SW 1271 (cell line): ENCODE measurements around the gene PAFAH2.
A peak's percentile ranks its signal among the peaks of the same experiment; 100 is the strongest.

Experiments
- DNase-seq, 2 experiments: peaks; one replicate each; lab custom pipeline; 2025; lab: John Stamatoyannopoulos, UW

The PAFAH2 gene

GRCh38 chr1:25997828-25998761, at the start of gene PAFAH2:
Gene PAFAH2, minus strand, starts transcription at chr1:25998063. Its CDS starts 7,247 bp downstream, at chr1:25990816.
- peak; percentile 91 to 98 for DNase-seq

GRCh38 chr1:26047278-26047874, 49.5 kb upstream of the PAFAH2 start:
- no peak for DNase-seq

DNA sequence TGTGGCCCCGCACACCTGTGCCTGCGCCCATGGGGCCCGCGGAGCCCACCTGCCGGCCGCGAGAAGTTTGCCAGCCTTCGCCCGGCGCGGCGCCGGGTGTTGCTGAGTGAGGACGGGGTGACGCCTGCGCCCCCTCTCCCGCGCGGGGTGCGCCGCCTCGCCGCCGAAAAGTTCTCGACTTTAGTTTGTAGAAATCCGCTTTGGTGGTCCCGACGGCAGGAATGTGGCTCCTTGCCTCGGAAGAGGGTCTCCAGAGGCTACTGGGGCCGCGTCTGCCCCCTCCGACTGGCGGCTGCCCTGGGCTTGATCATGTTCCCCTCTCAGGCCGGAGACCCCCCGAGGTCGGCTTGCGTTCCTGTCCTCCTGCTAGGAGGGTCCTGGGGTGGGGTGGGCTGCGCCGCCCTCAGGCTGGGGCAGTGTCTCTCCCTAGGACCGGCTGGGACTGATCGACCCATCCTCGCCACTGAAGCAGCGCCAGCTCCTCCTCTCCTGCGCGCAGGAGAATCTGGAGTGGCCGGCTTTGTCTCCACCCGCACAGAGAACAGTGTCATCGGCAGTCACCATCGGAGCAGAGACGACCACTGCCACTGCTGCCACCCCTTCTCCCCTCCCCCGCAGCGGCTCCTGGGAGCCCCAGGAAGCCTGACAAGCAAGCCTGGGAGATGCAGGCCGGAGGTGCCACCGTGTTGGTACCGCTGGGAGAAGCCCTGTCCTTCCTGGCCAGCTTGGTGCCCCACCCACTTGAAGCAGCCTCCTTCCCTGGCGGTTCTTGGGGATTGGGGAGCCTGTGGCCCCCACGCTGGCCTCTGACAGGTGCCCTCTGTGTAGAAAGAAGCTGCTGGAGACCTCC, 48.6 kb upstream of the PAFAH2 start:
- DNase-seq, result no peak

DNA sequence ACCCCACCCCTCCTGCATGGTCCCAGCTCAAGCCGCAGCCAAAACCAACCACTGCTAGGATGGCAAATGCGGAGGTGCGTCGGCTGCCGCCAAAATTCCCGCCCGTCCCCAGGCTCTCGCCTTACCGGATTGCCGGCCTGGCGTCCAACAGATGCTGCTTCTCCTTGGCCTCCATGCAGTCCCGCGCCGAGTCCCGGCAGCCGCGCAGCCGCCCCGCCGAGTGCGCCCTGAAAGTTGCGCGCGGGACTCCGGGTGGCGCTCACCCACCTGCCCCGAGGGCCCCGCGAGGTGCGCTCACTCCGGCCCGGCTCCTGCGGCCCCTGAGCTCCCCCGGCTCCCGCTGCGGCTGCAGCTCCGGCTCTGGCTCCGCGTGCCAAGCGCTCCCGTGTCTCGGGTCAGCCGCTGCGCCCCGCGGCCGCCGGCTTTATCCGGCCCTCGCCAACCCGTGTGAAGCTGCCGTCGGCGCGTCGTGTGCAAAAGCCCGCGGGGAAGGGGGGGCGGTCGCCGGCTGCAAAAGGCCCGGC, 47.9 kb upstream of the PAFAH2 start, which contains the start of gene SLC30A2:
TSS of gene SLC30A2 (minus strand) at position 397 of the 524 bp plus-strand sequence. CDS start at position 175, 222 bp downstream.
- DNase-seq, result no peak

GRCh38 chr1:26044971-26045721, 47.3 kb upstream of the PAFAH2 start:
- no peak for DNase-seq

DNA sequence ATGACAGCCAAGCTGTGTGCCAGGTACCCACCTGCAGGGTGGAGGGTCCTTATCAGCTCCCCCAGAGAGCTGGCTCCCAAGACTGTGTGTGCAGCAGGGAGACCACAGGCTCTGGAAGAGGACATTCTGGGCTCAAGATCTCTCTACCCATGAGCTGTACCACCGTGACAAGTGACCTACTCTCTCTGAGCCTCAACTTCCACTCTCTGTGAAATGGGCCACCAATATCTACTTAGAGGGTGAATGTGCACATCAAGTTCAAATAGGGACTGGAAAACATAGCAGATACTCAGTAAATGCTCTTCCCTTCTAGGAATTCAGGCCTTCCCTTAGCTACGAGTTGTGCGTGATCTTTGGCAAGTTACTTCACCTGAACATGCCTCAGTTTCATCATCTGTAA, 46.6 kb upstream of the PAFAH2 start:
- DNase-seq, result no peak

DNA sequence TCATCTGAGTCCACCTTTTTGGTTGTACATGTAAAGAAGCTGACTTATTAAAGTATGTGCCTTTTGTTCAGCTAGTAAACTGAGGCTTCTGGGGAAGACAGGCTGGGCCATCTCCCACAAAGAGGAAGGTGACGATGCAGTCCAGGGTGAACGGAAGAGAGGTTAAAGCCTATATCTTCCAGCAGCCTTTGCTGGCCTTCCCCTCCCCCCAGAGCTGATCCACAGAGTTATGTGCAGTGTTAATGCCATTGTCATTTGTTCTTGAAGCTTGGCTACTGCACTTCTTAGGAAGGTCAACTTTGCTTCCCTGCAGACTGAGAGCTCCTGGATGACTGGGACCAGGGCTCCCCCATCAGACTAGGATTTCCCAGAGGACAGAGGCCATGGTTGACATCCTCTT, 45.9 kb upstream of the PAFAH2 start:
- no peak for DNase-seq

DNA sequence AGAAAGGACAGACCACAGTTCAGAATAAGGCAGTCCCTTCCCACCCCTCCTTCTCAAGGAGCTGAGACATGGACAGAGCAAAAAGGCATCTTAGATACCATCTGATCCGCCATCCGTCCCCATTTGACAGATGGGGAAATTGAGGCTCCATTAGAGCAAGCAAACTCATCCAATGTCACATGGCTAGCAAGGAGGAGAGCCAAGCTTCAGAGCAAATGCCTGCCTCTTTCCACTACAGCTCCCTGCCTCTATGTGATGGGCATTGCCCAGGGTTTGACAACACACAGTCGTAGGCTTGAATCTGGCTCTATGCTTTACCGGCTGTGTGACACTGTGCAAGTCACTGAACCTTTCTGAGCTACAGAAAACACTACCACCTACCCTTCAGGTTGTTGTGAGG, 44.1 kb upstream of the PAFAH2 start:
- no peak for DNase-seq

DNA sequence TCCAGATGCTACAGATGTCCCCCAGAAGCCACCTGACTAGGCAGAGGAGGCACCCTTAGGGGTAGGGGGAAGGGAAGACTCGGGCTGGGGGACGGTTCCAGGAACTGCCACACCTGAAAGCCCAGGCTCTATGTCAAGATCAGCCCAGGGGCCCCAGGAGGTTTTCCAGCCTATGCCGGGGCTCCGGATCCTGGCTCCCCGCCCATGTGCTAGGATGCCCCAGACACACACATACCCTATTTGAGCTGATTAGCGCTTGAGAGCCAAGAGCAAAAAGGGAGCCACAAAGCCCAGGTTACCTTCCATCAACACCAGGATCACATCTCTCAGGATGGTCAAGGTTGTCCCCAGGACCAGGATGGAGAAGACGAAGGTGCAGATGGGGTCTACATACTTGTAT, 43.5 kb upstream of the PAFAH2 start:
- DNase-seq, result no peak

- no peak for DNase-seq
Observed at GRCh38 chr1:26038904-26039303, 41.0 kb upstream of the PAFAH2 start.

GRCh38 chr1:26038477-26038876, 40.6 kb upstream of the PAFAH2 start:
- no peak for DNase-seq

- no peak for DNase-seq
Observed at GRCh38 chr1:26037904-26038303, 40.0 kb upstream of the PAFAH2 start.

DNA sequence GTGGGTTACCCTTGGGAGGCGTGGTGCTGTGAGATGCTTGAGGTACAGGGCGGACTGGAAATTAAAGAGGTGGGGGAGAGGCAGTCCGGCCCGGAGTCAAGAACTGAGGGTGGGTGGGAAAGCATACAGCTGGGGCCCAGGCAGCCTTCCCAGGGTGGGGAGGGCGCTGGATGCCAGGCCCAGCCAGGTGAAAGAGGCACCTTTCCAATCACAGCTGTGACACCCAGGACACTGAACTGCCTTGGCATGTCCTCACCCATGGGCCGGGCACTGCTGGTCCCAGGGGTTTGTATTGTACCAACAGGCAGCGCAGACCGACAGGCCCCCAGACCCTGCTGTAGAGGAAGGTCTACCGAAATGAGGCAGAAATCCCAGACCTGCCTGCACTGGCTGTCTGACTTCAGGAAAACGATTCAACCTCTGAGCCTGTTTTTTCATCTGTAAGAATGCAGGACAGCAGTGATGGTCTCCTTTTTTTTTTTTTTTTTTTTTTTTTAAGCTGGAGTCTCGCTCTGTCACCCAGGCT, 39.0 kb upstream of the PAFAH2 start:
- no peak for DNase-seq

DNA sequence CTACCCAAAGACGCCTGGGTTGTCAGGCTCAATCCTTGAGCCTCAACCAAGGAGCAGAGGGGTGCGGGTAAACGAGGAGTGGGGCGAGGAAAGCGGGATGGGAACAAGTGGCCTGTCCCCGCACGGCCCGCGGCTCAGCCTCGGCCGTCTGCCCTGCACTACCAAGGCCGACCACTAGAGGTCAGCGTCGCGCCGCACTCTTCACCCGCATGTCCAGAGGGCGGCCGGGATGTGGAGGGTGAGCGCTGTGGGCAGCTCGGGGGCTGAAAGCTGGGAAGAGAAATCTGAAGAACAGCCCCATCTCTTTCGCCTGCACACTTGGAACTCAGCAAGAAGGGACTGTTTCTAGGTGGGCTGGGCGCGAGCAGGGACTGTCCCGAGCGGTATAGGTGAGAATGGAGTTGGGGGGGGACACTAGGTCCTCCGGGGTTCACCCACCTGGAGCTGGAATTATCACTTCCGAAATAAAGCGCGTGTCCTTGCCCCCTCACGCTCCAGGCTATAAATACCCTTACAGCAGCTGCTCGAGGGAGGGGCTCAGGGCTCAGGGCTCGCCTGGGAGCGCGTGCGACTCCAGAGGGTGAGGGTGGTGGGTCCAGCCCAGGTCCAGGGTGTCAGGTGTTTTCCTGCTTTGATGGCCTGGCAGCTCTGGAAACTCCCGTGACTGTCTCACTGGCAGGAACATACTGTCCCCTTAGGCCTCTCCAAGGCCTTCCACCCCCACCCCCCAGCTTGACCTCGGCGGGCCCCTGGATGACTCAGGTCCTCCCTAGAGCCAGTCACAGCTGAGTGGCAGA, 38.3 kb upstream of the PAFAH2 start:
- peak in 1 of 2 experiments; percentile 54 for DNase-seq

DNA sequence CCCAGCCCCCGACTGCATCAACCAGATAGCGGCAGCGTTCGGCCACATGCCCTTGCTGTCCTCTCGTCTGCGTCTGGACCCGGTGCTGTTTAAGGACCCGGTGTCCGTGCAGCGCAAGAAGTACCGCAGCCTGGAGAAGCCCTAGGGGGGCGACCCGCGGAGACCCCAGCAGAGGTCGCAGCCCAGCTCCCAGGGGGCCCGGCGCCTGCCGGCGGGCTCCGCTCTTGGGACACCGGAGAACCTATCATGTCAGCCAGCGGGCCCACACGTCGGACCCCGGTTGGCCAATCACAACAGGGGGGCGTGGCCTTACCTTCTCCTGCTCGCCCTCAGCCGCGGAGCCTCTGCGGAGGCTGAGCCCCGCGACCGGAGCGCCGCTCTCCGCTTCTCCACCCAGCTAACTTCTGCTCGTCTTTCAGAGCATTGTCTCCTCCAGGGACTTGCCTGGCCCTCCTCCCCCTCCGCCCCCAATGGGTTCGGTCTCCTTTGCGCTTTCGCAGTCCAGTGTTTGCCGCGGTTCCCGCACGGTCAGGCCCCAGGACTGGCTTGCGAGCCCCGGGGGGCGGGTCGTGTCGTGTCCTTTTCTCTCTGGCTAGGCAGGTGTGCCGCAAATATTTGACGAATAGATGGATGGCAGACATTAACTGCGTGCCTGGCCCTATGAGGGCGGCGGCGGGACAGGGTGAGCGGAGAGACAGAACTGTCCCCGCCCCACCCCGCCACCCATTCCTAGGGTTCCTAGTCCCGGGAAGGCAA, 37.5 kb upstream of the PAFAH2 start:
- peak; percentile 54 to 78 for DNase-seq

DNA sequence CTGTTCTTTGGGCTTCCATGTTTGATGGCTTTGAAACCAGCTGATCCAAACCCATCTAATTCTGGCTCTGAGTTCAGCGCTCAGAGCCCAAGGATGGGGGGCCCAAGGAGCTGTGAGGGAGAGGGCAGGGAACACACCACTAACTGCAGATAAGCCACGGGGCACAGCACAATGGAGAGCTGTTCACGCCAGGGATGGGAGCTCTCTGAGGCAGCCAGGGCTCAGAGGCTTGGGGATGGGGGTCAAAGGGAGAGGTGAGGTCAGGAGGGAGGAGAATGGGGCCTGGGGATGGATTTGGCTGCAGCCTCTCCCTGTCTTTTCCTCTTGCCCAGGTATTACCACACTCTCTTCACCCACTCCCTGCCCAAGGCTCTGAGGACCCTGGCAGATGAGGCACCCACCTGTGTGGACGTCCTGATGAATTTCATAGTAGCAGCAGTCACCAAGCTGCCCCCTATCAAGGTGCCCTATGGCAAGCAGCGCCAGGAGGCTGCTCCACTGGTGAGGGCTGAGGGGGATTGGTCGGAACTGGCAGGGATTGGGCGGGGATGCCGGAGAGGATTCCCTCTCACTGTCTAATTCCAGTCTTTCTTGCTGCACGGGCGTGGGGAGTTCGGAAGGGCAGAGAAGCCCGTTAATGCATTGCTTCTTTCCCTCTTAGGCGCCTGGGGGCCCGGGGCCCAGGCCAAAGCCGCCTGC, 36.8 kb upstream of the PAFAH2 start:
- peak in 1 of 2 experiments; percentile 19 for DNase-seq

GRCh38 chr1:26032656-26033357, 34.9 kb upstream of the PAFAH2 start:
- no peak for DNase-seq

DNA sequence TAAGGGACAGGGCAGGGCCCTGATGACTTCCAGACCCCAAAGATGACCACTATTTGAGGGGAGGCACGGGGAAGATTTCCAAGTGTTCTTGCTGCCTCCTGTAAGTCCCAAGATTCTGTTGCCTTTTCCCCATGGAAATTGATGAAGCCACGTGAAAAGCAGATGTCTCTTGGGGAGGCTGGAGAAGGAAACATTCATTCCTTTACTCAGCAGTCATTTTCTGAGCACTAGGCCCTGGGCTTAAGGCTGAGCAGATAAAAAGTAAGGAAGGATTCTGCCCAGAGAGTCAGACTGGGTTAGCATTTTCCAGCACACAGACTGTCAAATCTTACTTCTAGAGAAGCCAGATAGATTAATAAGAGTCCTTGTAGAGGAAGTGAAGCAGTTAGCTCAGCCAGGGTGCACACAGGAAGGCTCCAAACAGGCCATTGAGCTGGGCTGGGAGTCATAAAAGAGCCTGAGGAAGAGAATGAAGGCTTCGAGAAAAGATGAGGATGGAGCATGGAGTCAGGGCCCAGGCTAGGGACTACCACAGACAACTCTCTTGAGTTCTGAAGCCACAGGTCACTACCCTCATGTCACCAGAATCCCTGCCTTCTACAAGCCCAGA, 33.9 kb upstream of the PAFAH2 start:
- no peak for DNase-seq
